Gastrocnemius medialis (tissue), 4 donors: ENCODE measurements around the gene RAB26. TPM values are rescaled to one million over a fixed set of nuclear protein-coding genes. Genes with fewer than 3 reads are reported as not detected.

Source experiments
- ATAC-seq, 2 donors: fragments of 150-250 bp; one replicate each; pipeline ENCODE4 v1.9.1; 2016
- DNase-seq, 2 donors: peaks; one replicate each; pipeline ENCODE4 v3.0.0-alpha.2; 2019
- H3K27ac ChIP-seq, 4 donors: fragments of 200-600 bp; sonication (generic); 1 replicate in 1 of 4; 2 replicates in 3 of 4; pipeline ENCODE4 v1.5.1; 2016 to 2018; ENCODE audit warnings: mild to moderate bottlenecking in 2 of 4, moderate library complexity in 1 of 4
- H3K27me3 ChIP-seq, 3 donors: fragments of 200-600 bp; sonication (generic) in 2 of 3; 1 replicate in 1 of 3; 2 replicates in 2 of 3; pipeline versions ENCODE4 v1.5.1 to v1.6.0; 2016 to 2019; ENCODE audit warnings: mild to moderate bottlenecking in 1 of 3, moderate library complexity in 1 of 3
- H3K36me3 ChIP-seq, 2 donors: fragments of 200-600 bp; sonication (generic) in 1 of 2; one replicate each; pipeline ENCODE4 v1.5.1; 2017 to 2018
- H3K4me1 ChIP-seq, 2 donors: fragments of 200-600 bp; sonication (generic) in 1 of 2; one replicate each; pipeline ENCODE4 v1.5.1; 2016 to 2017; ENCODE audit warnings: mild to moderate bottlenecking in 2 of 2
- H3K4me3 ChIP-seq, 4 donors: fragments of 200-600 bp; sonication (generic) in 3 of 4; 1 replicate in 1 of 4; 2 replicates in 3 of 4; pipeline ENCODE4 v1.5.1; 2016 to 2019; ENCODE audit warnings: mild to moderate bottlenecking in 2 of 4
- H3K9me3 ChIP-seq, 3 donors: fragments of 200-600 bp; sonication (generic) in 2 of 3; 1 replicate in 1 of 3; 2 replicates in 2 of 3; pipeline ENCODE4 v1.5.1; 2016 to 2019
- CTCF ChIP-seq, 5 experiments: fragments of 450-650 bp in 3 of 5; fragments of 200-600 bp in 2 of 5; sonication (generic) in 2 of 5; IDR thresholded peaks in 4 of 5; conservative IDR thresholded peaks in 1 of 5; 1 replicate in 4 of 5; 2 replicates in 1 of 5; pipeline ENCODE4 v1.5.1; 2016 to 2019; ENCODE audit warnings: antibody characterized with exemption in 5 of 5, mild to moderate bottlenecking in 3 of 5, moderate library complexity in 3 of 5
- POLR2A ChIP-seq, 2 donors: fragments of 450-650 bp; IDR thresholded peaks; one replicate each; pipeline ENCODE4 v1.6.1; 2017; ENCODE audit warnings: antibody characterized with exemption in 2 of 2, mild to moderate bottlenecking in 2 of 2, moderate library complexity in 2 of 2
- in situ Hi-C, 4 donors: fragments of 200-750 bp; cut with MboI; loops; one replicate each; pipeline versions ENCODE4 v1.15.0 to v1.8.0; 2017; ENCODE audit warnings: low sequenced_read_pairs in 4 of 4
- intact Hi-C: fragments of 100-400 bp; cut with DNase I; formaldehyde crosslinking; loops from one replicate; pipeline ENCODE4 v1.15.1; 2023; ENCODE audit warnings: low total_unique reads
- total RNA-seq, 4 donors: library from RNA; depleted of rRNA; stranded (reverse); fragments of >200 nt; gene quantifications; one replicate each; pipeline versions ENCODE4 v1.1.0 to v1.2.3, GENCODE V29; 2016

RAB26 gene
- total RNA-seq, 4 donors from 2014 or later = 1.3 to 4.2 TPM; not detected in 2

DNA sequence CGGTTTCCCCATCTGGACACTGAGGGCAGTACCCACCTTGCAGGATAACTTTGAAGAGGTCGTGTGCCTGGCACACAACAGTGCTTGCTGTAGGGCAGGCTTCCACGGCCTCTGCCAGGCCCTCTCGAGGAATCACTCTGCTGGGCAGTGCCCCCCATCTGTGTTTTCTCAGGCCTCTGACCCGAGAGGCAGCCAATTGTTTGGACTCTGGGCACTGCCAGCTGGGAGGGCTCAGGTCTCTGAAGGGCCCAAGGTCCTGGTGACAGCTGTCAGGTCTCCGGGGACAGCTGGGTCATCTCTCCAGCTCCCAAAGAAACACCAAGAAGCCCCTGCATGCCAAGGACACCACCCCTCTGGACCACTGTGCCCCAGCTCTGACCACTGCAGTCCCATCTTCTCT lies 1.0 kb upstream of the RAB26 start:
- intact Hi-C loops = no loop called here
- in situ Hi-C loops = loop anchor here in 1 of 4 donors (10.0 kb wide), 1 partner anchor 133 kb away; the partner anchor contains the start of gene NPW
- Histone ChIP-seq H3K4me3 (peak overlapping the region in 3 of 4 donors; percentile 58 to 68 (median 62)), H3K27ac (peak overlapping the region; percentile 90 to 100 (median 96)), H3K9me3 (no peaks in the 10 kb centered on the region), H3K27me3 (no peaks in the 10 kb centered on the region), H3K36me3 (no peaks in the 10 kb centered on the region), H3K4me1 (peaks cover 28 to 36% of the 10 kb centered on the region in 2 donors)
- TF ChIP-seq CTCF (IDR thresholded peaks at IDR 0.05 in 4 of 5, conservative IDR thresholded peaks at IDR 0.05 in 1 of 5) (no peak), POLR2A (IDR thresholded peaks at IDR 0.05) (no peak)
- ATAC-seq = no peak
- DNase-seq = no peak

DNA sequence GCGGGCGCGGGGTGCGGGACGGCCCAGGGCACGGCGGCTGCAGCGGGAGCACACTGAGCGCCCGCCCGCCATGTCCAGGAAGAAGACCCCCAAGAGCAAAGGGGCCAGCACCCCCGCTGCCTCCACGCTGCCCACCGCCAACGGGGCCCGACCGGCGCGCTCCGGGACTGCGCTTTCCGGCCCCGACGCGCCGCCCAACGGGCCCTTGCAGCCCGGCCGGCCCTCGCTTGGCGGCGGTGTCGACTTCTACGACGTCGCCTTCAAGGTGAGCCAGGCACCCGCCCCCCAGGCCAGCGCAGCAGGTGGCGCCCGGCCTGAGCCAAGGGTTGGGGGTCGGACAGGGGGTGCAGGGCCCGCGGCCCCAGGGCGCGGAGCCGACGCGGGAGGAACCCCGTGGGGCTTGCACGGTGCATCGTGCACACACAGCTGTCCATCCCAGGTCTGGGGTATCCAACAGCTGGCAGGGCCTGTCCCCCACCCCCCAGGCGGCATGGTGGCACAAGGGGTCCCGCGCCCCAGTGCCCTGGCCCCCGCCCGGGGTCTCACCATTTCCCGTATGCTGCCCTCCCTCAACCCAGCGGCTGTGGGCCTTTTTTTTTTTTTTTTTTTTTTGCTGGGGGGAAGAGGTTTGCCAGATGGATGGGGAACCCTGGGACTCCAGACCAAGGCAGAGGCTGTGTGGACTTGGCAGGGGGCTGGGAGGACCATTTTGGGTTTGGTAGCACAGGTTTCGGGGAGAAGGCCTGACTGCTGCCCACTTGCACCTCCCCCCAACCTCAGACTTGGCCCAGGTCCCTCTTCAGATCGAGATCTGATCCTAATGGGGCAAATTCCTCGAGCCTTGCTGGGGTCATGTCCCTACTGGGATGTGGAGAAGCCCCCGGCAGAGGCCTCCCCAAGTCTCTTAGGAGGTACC lies 547 bp downstream of the RAB26 start:
- in situ Hi-C loops = loop anchor here in 1 of 4 donors (10.0 kb wide), 1 partner anchor 134 kb away; the partner anchor contains the start of gene NPW

DNA sequence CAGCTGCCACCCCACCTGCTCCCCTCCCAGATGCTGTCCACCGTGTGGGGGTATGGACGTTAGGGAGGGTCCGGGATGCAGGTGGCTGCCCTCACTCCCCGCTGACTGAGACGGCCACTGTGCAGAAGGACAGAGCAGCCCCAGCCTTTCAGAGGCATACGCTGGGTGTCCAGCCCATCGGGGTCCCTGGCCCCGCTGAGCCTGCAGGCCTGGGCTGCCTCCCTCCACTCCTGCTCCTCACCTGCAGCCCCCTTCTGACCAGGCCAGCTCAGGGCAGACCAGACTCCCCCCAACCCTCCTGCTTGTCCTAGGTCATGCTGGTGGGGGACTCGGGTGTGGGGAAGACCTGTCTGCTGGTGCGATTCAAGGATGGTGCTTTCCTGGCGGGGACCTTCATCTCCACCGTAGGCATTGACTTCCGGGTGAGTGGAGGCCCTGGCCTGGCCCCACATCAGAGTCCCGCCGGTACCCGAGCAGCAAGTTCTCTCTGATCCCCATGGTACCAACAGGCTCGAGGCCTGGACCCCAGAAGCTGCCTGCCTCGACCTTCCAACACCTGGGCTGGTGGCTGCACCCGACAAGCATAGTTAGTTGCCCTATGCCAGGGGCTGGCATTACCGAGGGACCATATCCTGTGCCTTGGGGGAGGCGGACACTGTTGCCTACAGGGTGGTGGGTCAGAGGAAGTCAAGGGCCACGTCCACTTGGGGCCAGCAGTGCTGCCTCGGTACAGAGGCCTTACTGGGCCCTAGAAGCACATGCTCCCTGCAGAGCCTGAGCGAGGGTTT lies 1.4 kb downstream of the RAB26 start:
- no peaks in the 10 kb centered on the region for H3K9me3 ChIP-seq
- TF ChIP-seq POLR2A (IDR thresholded peaks at IDR 0.05) (no peak), CTCF (IDR thresholded peaks at IDR 0.05 in 4 of 5, conservative IDR thresholded peaks at IDR 0.05 in 1 of 5) (no peak)
- no peaks in the 10 kb centered on the region for H3K27me3 ChIP-seq
- H3K4me1 ChIP-seq = peaks cover 47 to 55% of the 10 kb centered on the region in 2 donors
- in situ Hi-C loops = loop anchor here in 1 of 4 donors (10.0 kb wide), 1 partner anchor 135 kb away; the partner anchor contains the start of gene NPW
- DNase-seq (no peak), ATAC-seq (no peak)
- intact Hi-C loops = loop anchor here (2.0 kb wide), 1 partner anchor 29 kb away; no protein-coding TSS in a partner anchor
- no peak overlapping the region for H3K4me3 ChIP-seq
- no peak overlapping the region for H3K27ac ChIP-seq
- H3K36me3 ChIP-seq = no peaks in the 10 kb centered on the region

More for the DNA sequence above, 547 bp downstream of the RAB26 start:
- no peaks in the 10 kb centered on the region for H3K27me3 ChIP-seq
- peaks cover 43 to 51% of the 10 kb centered on the region in 2 donors for H3K4me1 ChIP-seq
- H3K36me3 ChIP-seq = no peaks in the 10 kb centered on the region
- no peak for DNase-seq
- H3K9me3 ChIP-seq = no peaks in the 10 kb centered on the region
- H3K27ac ChIP-seq = peak overlapping the region in 2 of 4 donors; percentile 90 to 97
- TF ChIP-seq CTCF (IDR thresholded peaks at IDR 0.05 in 4 of 5, conservative IDR thresholded peaks at IDR 0.05 in 1 of 5) (peak in 1 of 5 experiments; percentile 6), POLR2A (IDR thresholded peaks at IDR 0.05) (no peak)
- peak overlapping the region; percentile 30 to 57 (median 46) for H3K4me3 ChIP-seq
- ATAC-seq = no peak
- intact Hi-C loops = loop anchor here (2.0 kb wide), 1 partner anchor 28 kb away; no protein-coding TSS in a partner anchor

DNA sequence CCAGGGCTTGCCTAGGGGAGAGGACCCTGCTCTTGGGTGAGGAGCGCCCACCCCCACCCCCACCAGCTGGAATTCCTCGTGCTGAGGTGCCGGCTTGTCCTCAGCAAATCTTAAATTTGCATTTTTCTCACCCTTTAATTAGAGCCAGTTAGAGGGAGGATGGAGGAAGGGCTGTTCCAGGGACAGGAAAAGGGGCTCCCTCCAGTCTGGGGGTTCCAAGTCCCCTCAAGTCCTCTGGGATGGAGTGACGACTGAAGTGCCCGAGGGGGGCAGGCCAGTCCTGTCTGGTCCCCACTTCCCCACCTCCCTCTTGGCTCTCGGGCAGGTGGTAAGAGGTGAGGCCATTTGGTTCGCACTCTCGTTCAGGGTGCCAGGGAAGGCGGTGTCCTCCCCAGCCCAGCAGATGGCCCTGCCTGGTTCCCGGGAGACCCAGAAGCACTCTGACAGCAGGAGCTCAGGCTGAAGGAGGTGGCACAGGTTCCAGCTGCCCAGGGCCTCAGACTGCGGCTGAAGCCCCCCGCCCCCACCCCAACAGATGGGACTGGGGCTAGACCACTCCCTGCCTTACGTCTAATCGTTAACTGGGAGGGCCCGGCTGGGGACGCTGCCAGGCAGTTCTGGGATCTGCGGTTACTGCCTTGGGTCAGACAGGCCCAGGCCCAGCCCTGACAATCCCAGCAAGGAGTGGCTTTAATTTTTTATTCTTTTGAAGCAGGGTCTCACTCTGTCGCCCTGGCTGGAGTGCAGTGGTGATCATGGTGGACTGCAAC lies 2.2 kb downstream of the RAB26 start:
- TF ChIP-seq CTCF (IDR thresholded peaks at IDR 0.05 in 4 of 5, conservative IDR thresholded peaks at IDR 0.05 in 1 of 5) = no peak
- no peak for TF ChIP-seq POLR2A (IDR thresholded peaks at IDR 0.05)
- in situ Hi-C loops = no loop called here

More for the DNA sequence above, 2.2 kb downstream of the RAB26 start:
- Histone ChIP-seq H3K4me3 (no peak overlapping the region), H3K36me3 (no peaks in the 10 kb centered on the region), H3K27me3 (no peaks in the 10 kb centered on the region), H3K27ac (peak overlapping the region in 3 of 4 donors; percentile 16 to 84 (median 50)), H3K4me1 (peaks cover 47 to 55% of the 10 kb centered on the region in 2 donors), H3K9me3 (no peaks in the 10 kb centered on the region)
- ATAC-seq = no peak
- intact Hi-C loops = no loop called here
- no peak for DNase-seq
